GM23338 (cell line): ENCODE data around the gene PSIP1. TPM values are rescaled to one million over a fixed set of nuclear protein-coding genes. Genes with fewer than 3 reads are reported as not detected.

Experiments
- ATAC-seq: fragments of 200-7000 bp; cut with Tn5 transposase; 3 replicates; pipeline ENCODE4 v1.9.1; 2020
- DNase-seq: peaks from one replicate; pipeline ENCODE4 v3.0.0-alpha.2; 2015; ENCODE audit warnings: low spot score
- H2AFZ ChIP-seq: fragments of 200-600 bp; sonication (generic); 2 replicates; pipeline ENCODE4 v1.8.0; 2016; ENCODE audit warnings: antibody characterized with exemption, mild to moderate bottlenecking, moderate library complexity
- H3F3A ChIP-seq: fragments of 200-600 bp; sonication (generic); replicated peaks from 2 replicates; pipeline ENCODE4 v1.8.0; 2017; ENCODE audit warnings: antibody characterized with exemption, mixed run types, low read depth
- H3K27ac ChIP-seq: fragments of 200-600 bp; sonication (generic); 2 replicates; pipeline ENCODE4 v1.6.1; 2016; ENCODE audit warnings: low read depth
- H3K27me3 ChIP-seq: fragments of 200-600 bp; sonication (generic); 2 replicates; pipeline ENCODE4 v1.8.0; 2016; ENCODE audit warnings: mild to moderate bottlenecking, mixed run types, moderate library complexity; ENCODE audit not compliant: insufficient read depth
- H3K36me3 ChIP-seq: fragments of 200-600 bp; sonication (generic); 2 replicates; pipeline ENCODE4 v1.8.0; 2016; ENCODE audit warnings: mild to moderate bottlenecking; ENCODE audit not compliant: insufficient read depth
- H3K4me1 ChIP-seq: fragments of 200-600 bp; sonication (generic); 2 replicates; pipeline ENCODE4 v1.8.0; 2016; ENCODE audit warnings: mild to moderate bottlenecking, moderate library complexity; ENCODE audit not compliant: insufficient read depth
- H3K4me2 ChIP-seq: fragments of 200-600 bp; sonication (generic); 2 replicates; pipeline ENCODE4 v1.7.1; 2017; ENCODE audit warnings: mixed run types
- H3K4me3 ChIP-seq: fragments of 200-600 bp; sonication (generic); 2 replicates; pipeline ENCODE4 v1.6.1; 2016; ENCODE audit warnings: mixed run types
- H3K79me2 ChIP-seq: fragments of 200-600 bp; sonication (generic); replicated peaks from 2 replicates; pipeline ENCODE4 v1.8.0; 2017; ENCODE audit warnings: mild to moderate bottlenecking; ENCODE audit not compliant: insufficient read depth
- H3K9me2 ChIP-seq: fragments of 200-600 bp; sonication (generic); 2 replicates; pipeline ENCODE4 v1.8.0; 2017; ENCODE audit not compliant: insufficient read depth
- H4K20me1 ChIP-seq: fragments of 200-600 bp; sonication (generic); replicated peaks from 2 replicates; pipeline ENCODE4 v1.8.0; 2017; ENCODE audit warnings: mild to moderate bottlenecking; ENCODE audit not compliant: insufficient read depth
- H3K27ac Mint-ChIP-seq: 2 replicates; pipeline ENCODE4 v1.8.0; 2020; ENCODE audit warnings: inconsistent platforms, mild to moderate bottlenecking, moderate library complexity, mixed read lengths
- H3K27me3 Mint-ChIP-seq: 3 replicates; pipeline ENCODE4 v1.8.0; 2022; ENCODE audit warnings: low read depth, mild to moderate bottlenecking, moderate library complexity, mixed read lengths, inconsistent platforms; ENCODE audit not compliant: insufficient read depth, poor library complexity
- H3K36me3 Mint-ChIP-seq: 3 replicates; pipeline ENCODE4 v1.8.0; 2021; ENCODE audit warnings: low read depth, mild to moderate bottlenecking, inconsistent platforms, moderate library complexity, mixed read lengths
- H3K4me1 Mint-ChIP-seq: 3 replicates; pipeline ENCODE4 v1.8.0; 2020; ENCODE audit warnings: mild to moderate bottlenecking, inconsistent platforms, mixed read lengths
- H3K4me3 Mint-ChIP-seq: 3 replicates; pipeline ENCODE4 v1.8.0; 2021; ENCODE audit warnings: moderate library complexity, mild to moderate bottlenecking, inconsistent platforms, mixed read lengths
- H3K9me3 Mint-ChIP-seq: 3 replicates; pipeline ENCODE4 v1.8.0; 2020; ENCODE audit warnings: moderate library complexity, mild to moderate bottlenecking, inconsistent platforms, mixed read lengths
- ETS1 ChIP-seq: IDR thresholded peaks from 2 replicates; pipeline ENCODE4 v1.6.1; 2016; ENCODE audit warnings: antibody characterized with exemption
- EZH2 ChIP-seq: fragments of 200-600 bp; sonication (generic); IDR thresholded peaks from one replicate; pipeline ENCODE4 v1.8.0; 2017; ENCODE audit warnings: antibody characterized with exemption, mild to moderate bottlenecking, low read depth; ENCODE audit not compliant: unreplicated experiment
- EZH2phosphoT487 ChIP-seq: fragments of 200-600 bp; sonication (generic); IDR thresholded peaks from one replicate; pipeline ENCODE4 v1.8.1; 2018; ENCODE audit warnings: antibody characterized with exemption; ENCODE audit not compliant: unreplicated experiment
- JUNB ChIP-seq: IDR thresholded peaks from one replicate; pipeline ENCODE4 v1.6.1; 2016; ENCODE audit warnings: antibody characterized with exemption; ENCODE audit not compliant: unreplicated experiment
- POLR2AphosphoS5 ChIP-seq: IDR thresholded peaks from 2 replicates; pipeline ENCODE4 v1.6.1; 2016; ENCODE audit warnings: antibody characterized with exemption, low read depth
- STAT1 ChIP-seq: IDR thresholded peaks from one replicate; pipeline ENCODE4 v1.6.1; 2016; ENCODE audit warnings: antibody characterized with exemption; ENCODE audit not compliant: unreplicated experiment
- ZNF331 ChIP-seq: fragments of 250-450 bp; sonication (Bioruptor Pico); IDR thresholded peaks from 2 replicates; pipeline ENCODE4 v1.5.0; 2020; ENCODE audit warnings: low read depth, mild to moderate bottlenecking, moderate library complexity
- polyA plus RNA-seq: library from polyadenylated mRNA; unstranded; fragments of >200 nt; fragmentation: Nextera tagmentation; extraction: Ambion mirVana; gene quantifications from 2 replicates; pipeline ENCODE4 v1.2.1, GENCODE V29; 2016
- total RNA-seq: library from RNA; depleted of rRNA; stranded (reverse); fragments of >200 nt; shearing (Covaris generic); gene quantifications from 2 replicates; pipeline ENCODE4 v1.2.3, GENCODE V29; 2014
- TF ChIP-seq, protein P1 (sequence below), 2 experiments: fragments of 200-600 bp in 1 of 2; sonication (generic) in 1 of 2; conservative IDR thresholded peaks; 2 replicates each; pipeline versions ENCODE4 v1.5.1 to v1.6.1; 2016 to 2017; ENCODE audit warnings: antibody characterized with exemption in 2 of 2, low read depth in 2 of 2, mild to moderate bottlenecking in 2 of 2, moderate library complexity in 1 of 2
- TF ChIP-seq, protein P2 (sequence below): fragments of 250-450 bp; sonication (Bioruptor Pico); IDR thresholded peaks from 2 replicates; pipeline ENCODE4 v1.5.0; 2020; ENCODE audit warnings: mild to moderate bottlenecking, moderate library complexity

Gene PSIP1
- total and polyA plus RNA-seq, 2 experiments from 2014 or later, result 332 to 989 TPM

- H3K4me3 ChIP-seq, result peak overlapping the region; percentile 86
- H2AFZ ChIP-seq, result 0 out of 2 replicates have a peak overlapping the region, but pooled peaks have one; percentile 84
- Mint-ChIP-seq H3K36me3 (peaks cover 41% of the 10 kb centered on the region), H3K9me3 (no peaks in the 10 kb centered on the region), H3K4me3 (peak overlapping the region; percentile 94), H3K27ac (peak overlapping the region; percentile 87), H3K27me3 (peaks cover 3% of the 10 kb centered on the region), H3K4me1 (peaks cover 10% of the 10 kb centered on the region; the same call in 2 of the 3 replicates)
- peaks cover 9% of the 10 kb centered on the region; the same call in 1 of the 2 replicates for H4K20me1 ChIP-seq
- TF ChIP-seq, protein P1, sequence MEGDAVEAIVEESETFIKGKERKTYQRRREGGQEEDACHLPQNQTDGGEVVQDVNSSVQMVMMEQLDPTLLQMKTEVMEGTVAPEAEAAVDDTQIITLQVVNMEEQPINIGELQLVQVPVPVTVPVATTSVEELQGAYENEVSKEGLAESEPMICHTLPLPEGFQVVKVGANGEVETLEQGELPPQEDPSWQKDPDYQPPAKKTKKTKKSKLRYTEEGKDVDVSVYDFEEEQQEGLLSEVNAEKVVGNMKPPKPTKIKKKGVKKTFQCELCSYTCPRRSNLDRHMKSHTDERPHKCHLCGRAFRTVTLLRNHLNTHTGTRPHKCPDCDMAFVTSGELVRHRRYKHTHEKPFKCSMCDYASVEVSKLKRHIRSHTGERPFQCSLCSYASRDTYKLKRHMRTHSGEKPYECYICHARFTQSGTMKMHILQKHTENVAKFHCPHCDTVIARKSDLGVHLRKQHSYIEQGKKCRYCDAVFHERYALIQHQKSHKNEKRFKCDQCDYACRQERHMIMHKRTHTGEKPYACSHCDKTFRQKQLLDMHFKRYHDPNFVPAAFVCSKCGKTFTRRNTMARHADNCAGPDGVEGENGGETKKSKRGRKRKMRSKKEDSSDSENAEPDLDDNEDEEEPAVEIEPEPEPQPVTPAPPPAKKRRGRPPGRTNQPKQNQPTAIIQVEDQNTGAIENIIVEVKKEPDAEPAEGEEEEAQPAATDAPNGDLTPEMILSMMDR (conservative IDR thresholded peaks at IDR 0.05; ENCODE audit: low read depth in 2 of 2), result 0 out of 4 replicates have a peak, but pooled peaks of 1 of the 2 experiments have one; percentile 8
- no peak for TF ChIP-seq POLR2AphosphoS5
- peaks cover 5% of the 10 kb centered on the region; the same call in 1 of the 2 replicates for H3K9me2 ChIP-seq
- DNase-seq, result peak; percentile 32
- H3K79me2 ChIP-seq, result peaks cover 56% of the 10 kb centered on the region
- H3K27me3 ChIP-seq, result no peaks in the 10 kb centered on the region
- ATAC-seq, result peak; percentile 46
- H3K4me2 ChIP-seq, result peak overlapping the region; percentile 82
- H3K4me1 ChIP-seq, result peaks cover 16% of the 10 kb centered on the region
- H3F3A ChIP-seq, result 0 out of 2 replicates have a peak, but pooled peaks cover 3% of the 10 kb centered on the region
- no peak overlapping the region for H3K27ac ChIP-seq
- H3K36me3 ChIP-seq, result no peaks in the 10 kb centered on the region; the same call in 1 of the 2 replicates
Measured at GRCh38 chr9:15423231-15423985, 87.4 kb downstream of the PSIP1 start.

- Histone ChIP-seq H4K20me1 (peaks cover 9% of the 10 kb centered on the region; the same call in 1 of the 2 replicates), H3K4me3 (peak within 1 kb of the TSS; percentile 86), H3K27ac (peak within 1 kb of the TSS; percentile 95), H3K79me2 (peaks cover 48% of the 10 kb centered on the region), H3K27me3 (no peaks in the 10 kb centered on the region), H2AFZ (peak within 1 kb of the TSS; percentile 94), H3K4me1 (peaks cover 16% of the 10 kb centered on the region), H3K4me2 (peak within 1 kb of the TSS; percentile 82), H3K9me2 (peaks cover 11% of the 10 kb centered on the region; the same call in 1 of the 2 replicates), H3F3A (0 out of 2 replicates have a peak, but pooled peaks cover 3% of the 10 kb centered on the region), H3K36me3 (no peaks in the 10 kb centered on the region; the same call in 1 of the 2 replicates)
- peak within 1 kb of the TSS; percentile 99 for H3K27ac Mint-ChIP-seq
- peaks cover 33% of the 10 kb centered on the region for H3K36me3 Mint-ChIP-seq
- H3K9me3 Mint-ChIP-seq, result no peaks in the 10 kb centered on the region
- H3K27me3 Mint-ChIP-seq, result peaks cover 3% of the 10 kb centered on the region
- ATAC-seq (peak; percentile 96), DNase-seq (peak; percentile 98)
- H3K4me1 Mint-ChIP-seq, result peaks cover 16% of the 10 kb centered on the region
- H3K4me3 Mint-ChIP-seq, result peak within 1 kb of the TSS; percentile 94
- TF ChIP-seq POLR2AphosphoS5, result peak; percentile 89
- TF ChIP-seq EZH2, result no peak
- TF ChIP-seq ZNF331 (CRISPR knock-in tag), result no peak
- TF ChIP-seq JUNB, result no peak
- TF ChIP-seq STAT1, result no peak
- TF ChIP-seq, protein P2, sequence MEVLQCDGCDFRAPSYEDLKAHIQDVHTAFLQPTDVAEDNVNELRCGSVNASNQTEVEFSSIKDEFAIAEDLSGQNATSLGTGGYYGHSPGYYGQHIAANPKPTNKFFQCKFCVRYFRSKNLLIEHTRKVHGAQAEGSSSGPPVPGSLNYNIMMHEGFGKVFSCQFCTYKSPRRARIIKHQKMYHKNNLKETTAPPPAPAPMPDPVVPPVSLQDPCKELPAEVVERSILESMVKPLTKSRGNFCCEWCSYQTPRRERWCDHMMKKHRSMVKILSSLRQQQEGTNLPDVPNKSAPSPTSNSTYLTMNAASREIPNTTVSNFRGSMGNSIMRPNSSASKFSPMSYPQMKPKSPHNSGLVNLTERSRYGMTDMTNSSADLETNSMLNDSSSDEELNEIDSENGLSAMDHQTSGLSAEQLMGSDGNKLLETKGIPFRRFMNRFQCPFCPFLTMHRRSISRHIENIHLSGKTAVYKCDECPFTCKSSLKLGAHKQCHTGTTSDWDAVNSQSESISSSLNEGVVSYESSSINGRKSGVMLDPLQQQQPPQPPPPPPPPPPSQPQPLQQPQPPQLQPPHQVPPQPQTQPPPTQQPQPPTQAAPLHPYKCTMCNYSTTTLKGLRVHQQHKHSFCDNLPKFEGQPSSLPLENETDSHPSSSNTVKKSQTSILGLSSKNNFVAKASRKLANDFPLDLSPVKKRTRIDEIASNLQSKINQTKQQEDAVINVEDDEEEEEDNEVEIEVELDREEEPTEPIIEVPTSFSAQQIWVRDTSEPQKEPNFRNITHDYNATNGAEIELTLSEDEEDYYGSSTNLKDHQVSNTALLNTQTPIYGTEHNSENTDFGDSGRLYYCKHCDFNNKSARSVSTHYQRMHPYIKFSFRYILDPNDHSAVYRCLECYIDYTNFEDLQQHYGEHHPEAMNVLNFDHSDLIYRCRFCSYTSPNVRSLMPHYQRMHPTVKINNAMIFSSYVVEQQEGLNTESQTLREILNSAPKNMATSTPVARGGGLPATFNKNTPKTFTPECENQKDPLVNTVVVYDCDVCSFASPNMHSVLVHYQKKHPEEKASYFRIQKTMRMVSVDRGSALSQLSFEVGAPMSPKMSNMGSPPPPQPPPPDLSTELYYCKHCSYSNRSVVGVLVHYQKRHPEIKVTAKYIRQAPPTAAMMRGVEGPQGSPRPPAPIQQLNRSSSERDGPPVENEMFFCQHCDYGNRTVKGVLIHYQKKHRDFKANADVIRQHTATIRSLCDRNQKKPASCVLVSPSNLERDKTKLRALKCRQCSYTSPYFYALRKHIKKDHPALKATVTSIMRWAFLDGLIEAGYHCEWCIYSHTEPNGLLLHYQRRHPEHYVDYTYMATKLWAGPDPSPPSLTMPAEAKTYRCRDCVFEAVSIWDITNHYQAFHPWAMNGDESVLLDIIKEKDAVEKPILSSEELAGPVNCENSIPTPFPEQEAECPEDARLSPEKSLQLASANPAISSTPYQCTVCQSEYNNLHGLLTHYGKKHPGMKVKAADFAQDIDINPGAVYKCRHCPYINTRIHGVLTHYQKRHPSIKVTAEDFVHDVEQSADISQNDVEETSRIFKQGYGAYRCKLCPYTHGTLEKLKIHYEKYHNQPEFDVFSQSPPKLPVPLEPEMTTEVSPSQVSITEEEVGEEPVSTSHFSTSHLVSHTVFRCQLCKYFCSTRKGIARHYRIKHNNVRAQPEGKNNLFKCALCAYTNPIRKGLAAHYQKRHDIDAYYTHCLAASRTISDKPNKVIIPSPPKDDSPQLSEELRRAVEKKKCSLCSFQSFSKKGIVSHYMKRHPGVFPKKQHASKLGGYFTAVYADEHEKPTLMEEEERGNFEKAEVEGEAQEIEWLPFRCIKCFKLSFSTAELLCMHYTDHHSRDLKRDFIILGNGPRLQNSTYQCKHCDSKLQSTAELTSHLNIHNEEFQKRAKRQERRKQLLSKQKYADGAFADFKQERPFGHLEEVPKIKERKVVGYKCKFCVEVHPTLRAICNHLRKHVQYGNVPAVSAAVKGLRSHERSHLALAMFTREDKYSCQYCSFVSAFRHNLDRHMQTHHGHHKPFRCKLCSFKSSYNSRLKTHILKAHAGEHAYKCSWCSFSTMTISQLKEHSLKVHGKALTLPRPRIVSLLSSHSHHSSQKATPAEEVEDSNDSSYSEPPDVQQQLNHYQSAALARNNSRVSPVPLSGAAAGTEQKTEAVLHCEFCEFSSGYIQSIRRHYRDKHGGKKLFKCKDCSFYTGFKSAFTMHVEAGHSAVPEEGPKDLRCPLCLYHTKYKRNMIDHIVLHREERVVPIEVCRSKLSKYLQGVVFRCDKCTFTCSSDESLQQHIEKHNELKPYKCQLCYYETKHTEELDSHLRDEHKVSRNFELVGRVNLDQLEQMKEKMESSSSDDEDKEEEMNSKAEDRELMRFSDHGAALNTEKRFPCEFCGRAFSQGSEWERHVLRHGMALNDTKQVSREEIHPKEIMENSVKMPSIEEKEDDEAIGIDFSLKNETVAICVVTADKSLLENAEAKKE, result no peak
- TF ChIP-seq ETS1, result peak; percentile 96
- TF ChIP-seq EZH2phosphoT487, result no peak
Measured at GRCh38 chr9:15422372-15423230, 88.2 kb downstream of the PSIP1 start, which contains the start of gene SNAPC3. TSS of gene SNAPC3 (plus strand) at chr9:15422876. CDS start at chr9:15422880, 4 bp downstream.
